GM12892 (cell line): Measurements from ENCODE around the gene HSDL2.

Experiments
- DNase-seq: peaks from one replicate; pipeline ENCODE4 v3.0.0; 2011; ENCODE audit not compliant: insufficient read length
- FAIRE-seq: peaks from 2 replicates; lab custom pipeline; 2011; peaks lifted over from hg19 to GRCh38; lab: Jason Lieb, UNC
- POLR2A ChIP-seq: IDR thresholded peaks from 2 replicates; pipeline ENCODE4 v1.6.1; 2011; ENCODE audit warnings: low read depth, low read length, control low read depth
- POLR2AphosphoS5 ChIP-seq: IDR thresholded peaks from 2 replicates; pipeline ENCODE4 v1.6.1; 2011; ENCODE audit warnings: low read depth, low read length, control low read depth
- TAF1 ChIP-seq: IDR thresholded peaks from 2 replicates; pipeline ENCODE4 v1.6.1; 2011; ENCODE audit warnings: low read depth, mild to moderate bottlenecking, control low read depth, low read length, borderline replicate concordance

Gene HSDL2

DNA sequence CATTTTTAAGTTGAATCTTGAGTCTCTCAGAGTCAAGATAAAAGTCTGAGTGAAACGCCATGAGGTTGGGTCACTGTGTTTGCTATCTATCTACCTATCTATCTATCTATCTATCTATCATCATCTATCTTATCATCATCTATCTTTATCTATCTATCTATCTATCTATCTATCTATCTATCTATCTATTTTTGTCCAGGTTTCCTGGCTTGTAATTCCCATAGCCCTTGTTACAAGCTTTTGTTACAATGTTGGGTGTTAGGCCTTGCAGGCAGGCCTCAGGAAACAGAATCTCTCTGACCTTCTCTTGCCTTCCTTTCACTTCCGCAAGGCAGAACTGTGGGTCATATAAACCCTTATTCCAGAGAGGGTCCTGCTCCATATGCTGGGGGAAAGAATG is 94.1 kb downstream of the HSDL2 start:
- FAIRE-seq: no peak
- no peak for DNase-seq
- TF ChIP-seq POLR2AphosphoS5 (no peak), POLR2A (no peak), TAF1 (no peak)

DNA sequence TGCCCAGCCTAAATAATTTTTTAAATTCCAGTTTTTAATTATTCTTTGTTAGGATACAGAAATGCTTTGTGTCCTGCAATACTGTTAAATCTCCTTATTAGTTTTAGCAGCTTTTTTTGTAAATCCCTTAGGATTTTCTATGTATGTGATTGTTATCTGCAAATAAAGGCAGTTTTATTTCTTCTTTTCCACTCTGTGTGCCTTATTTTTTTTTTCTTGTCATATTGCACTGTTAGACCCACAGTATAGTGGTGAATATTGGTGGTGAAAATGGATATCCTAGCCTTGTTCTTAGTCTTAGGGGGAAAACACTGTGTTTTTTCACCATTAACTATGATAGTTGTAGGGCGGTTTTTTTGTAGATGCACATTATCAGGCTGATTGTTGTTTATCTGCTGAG is 95.4 kb downstream of the HSDL2 start:
- DNase-seq: no peak
- no peak for FAIRE-seq

DNA sequence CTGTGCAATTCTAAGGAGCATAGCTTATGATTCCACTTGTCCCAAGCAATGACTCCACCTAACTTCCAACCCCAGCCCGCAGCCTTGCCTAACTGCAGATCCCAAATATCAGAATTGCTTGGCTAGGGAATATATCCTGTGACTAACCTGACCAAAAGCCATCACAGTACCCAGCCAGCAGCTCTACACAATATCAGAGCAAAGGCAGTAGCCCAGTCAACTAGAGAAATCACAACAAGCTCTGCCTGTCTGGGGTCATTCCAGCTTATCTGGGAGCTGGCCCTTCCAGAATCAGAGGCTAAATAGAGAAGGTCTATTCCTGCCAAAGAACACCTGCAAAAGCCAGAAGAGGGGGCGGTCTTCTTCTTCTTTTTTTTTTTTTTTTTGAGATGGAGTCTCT is 97.4 kb downstream of the HSDL2 start:
- TF ChIP-seq POLR2A (no peak), TAF1 (no peak), POLR2AphosphoS5 (no peak)
- FAIRE-seq (no peak), DNase-seq (no peak)

More for the DNA sequence above, 95.4 kb downstream of the HSDL2 start:
- TF ChIP-seq POLR2A (no peak), TAF1 (no peak), POLR2AphosphoS5 (no peak)

DNA sequence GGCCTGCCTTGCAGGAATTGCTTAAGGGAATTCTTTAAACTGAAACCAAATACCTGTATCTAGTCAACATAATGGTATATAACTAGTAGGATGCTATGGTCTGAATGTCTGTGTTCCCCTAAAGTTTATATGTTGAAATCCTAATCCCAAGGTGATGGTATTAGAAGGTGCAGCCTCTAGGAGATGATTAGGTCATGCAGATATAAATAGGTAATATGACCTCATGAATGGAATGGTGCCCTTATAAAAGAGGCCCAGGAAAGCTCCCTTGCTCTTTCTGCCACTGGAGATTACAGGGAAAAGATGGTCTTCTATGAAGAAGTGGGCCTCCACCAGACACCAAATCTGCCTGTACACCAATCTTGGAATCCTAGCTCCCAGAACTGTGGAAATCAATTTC is 99.3 kb downstream of the HSDL2 start:
- TF ChIP-seq POLR2A (no peak), TAF1 (no peak), POLR2AphosphoS5 (no peak)
- FAIRE-seq (no peak), DNase-seq (no peak)

DNA sequence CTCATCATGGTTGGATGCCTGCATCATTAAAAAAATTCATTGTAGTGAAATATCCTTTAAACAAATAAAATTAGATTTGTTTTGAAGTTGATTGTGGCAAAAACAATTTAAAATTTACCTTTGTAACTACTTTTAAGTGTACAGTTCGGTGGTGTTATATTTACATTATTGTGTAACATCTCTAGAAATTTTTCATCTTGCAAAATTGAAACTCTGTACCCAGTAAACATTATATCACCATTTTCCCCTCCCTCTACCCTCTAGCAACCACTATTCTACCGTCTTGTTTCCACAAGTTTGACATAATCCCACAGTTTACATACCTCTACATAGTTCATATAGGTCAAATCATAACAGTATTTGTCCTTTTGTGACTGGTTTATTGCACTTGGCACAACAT is 104.7 kb downstream of the HSDL2 start:
- DNase-seq (no peak), FAIRE-seq (no peak)
- no peak for TF ChIP-seq POLR2A
- no peak for TF ChIP-seq POLR2AphosphoS5
- no peak for TF ChIP-seq TAF1

DNA sequence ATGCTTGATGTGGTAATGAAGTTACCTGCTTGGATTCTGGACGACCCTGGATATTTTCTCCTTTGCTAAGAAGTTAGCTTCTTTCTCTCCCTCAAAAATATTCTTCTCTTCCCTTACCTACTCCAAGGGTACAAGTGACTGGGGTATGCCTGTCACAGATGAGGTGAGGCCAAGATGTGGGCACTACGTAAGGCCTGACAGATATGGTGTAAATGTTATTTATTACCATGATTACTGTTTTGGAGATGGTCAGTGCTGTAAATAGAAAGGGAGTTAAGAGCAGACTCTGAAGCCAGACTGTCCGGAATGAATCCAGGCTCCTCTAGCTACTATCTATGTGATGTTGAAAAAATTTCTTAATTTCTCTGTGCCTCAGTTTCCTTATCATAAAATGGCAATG is 105.7 kb downstream of the HSDL2 start:
- DNase-seq (no peak), FAIRE-seq (no peak)
- TF ChIP-seq POLR2A (no peak), POLR2AphosphoS5 (no peak), TAF1 (no peak)

DNA sequence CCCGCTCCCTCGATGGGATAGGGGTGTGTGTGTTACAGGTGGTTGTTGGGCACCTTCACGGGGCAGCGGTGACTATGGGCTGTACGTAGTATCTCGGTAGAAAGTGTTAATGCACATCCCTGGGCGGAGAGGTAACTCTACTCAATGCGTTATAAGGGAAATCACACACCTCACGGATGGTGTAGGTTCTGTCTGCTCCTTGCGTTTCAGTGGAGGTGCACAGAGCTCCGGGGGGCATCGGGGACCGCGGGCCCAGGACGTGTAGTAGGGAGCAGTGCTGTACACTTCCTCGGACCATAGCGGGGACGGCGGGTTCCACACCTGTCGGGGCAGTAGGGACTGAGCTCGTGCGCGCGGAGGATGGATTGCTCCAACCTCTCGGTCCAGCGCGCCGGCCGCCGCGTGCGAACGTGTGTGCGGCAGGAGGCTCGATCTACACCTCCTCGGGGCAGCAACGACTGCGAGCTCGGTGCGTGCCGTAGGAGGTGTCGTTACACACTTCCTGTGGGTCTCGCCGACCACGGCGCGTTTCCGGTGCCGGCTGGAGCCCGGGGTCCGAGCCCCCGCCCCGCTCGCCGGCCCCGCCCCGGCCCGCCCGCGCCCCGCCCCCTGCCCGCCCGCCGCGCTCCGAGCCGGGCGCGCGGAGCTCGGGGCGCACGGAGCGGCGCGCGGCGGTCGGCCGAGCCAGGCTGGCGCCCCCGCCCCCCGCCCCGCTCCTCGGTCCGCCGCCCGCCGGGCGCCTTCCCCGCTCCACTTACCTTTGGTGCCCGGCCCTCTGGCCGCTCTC is 106.5 kb downstream of the HSDL2 start, which contains the start of gene KIAA1958:
Gene KIAA1958, plus strand, starts transcription at position 607 of the 787 bp plus-strand sequence. CDS start 87,254 bp downstream, outside the sequence.
- peak; percentile 83 for DNase-seq

DNA sequence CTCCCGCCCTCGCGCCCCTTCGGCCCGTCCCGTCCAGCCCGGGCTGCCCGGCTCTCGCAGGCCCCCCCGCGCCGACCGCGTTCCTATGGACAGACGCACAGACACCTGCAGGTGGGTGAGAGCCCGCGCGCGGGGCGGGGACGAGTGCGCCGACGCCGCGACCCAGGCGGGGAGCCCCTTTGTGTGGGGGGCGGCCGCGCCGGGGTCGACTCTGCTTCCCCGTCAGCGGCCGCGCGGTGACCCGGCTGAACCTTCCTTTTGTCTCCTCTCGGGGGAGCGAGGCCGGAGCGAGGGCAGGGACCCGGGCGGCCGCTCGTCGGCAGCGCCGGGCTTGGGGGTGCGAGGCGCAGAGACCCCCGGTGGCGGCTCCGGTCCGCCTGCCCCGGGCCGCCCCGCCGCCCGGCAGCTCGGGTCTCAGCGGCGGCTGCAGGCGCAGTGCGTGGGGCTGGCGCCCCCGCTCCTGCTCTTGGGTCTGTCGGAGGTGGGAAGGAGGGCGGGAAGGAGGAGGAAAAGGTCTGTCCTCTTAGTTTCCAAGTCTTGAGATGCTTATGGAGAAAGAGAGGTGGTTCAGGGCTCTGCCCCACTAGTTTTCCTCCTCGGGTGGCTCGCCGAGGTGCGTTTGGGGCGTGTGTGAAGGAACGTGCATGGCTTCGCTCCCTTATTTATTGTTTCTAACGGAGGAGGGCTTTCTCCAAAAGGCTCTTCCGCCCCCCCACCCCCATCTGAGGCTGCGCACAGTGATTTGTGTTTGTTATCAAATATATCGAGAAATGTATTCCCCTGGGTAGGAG is 107.3 kb downstream of the HSDL2 start:
- peak; percentile 24 for FAIRE-seq

More for the DNA sequence above, 106.5 kb downstream of the HSDL2 start, which contains the start of gene KIAA1958:
- FAIRE-seq: peak; percentile 93
- TF ChIP-seq TAF1: peak; percentile 89
- peak; percentile 97 for TF ChIP-seq POLR2AphosphoS5
- TF ChIP-seq POLR2A: peak; percentile 98

DNA sequence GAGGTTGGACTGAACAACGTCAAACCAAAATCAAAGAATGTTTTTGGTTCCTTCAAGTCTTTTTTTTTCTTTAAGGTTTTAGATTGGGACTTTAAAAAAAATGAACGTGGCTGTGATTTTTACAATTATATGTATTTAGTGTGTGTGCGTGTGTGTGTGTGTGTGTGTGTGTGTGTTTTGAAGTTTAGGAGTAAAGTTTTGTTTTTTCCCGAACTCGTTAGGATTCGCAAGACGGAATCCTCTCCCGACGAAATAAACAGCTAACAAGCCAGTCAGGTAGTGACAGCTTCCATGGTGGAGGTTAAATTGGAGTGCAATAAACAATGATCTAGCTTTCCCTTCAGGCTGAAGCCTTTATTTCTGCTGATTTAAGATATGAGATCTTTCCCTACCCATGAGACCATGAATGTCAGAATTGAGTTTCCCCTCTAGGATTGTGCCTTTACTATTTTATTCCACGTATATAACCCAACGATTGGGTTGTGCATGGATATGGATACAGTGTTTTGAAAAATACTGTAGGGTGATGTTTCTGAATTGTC is 108.0 kb downstream of the HSDL2 start:
- DNase-seq (no peak), FAIRE-seq (no peak)
- TF ChIP-seq POLR2A: no peak
- no peak for TF ChIP-seq POLR2AphosphoS5
- TF ChIP-seq TAF1: no peak

More for the DNA sequence above, 107.3 kb downstream of the HSDL2 start:
- peak; percentile 45 for DNase-seq
- TF ChIP-seq POLR2A (no peak), POLR2AphosphoS5 (no peak), TAF1 (no peak)

DNA sequence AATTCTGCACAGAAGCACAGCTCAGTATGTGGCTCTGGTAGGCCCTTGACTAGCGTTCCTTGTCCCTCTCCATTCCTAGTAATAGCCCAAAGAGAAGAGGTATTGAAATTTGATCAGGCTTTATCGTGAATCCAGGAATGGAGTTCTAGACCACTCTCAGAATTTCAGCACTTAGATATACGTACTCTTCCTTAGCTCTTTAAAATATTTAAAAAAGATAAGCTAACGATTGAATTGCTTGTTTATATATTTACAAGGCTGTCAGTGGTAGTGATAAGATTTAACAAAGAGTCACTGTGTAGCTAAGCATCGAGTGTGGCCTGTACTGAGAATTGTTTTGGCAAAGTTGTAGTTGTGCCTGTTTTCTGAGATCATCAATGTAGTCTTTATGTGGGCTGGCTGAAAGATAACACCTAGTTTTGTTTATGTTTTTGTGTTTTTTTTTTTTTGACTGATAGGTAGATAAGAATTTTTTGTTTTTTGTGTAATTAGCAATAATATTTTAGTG is 109.2 kb downstream of the HSDL2 start:
- TF ChIP-seq POLR2AphosphoS5 (no peak), TAF1 (no peak), POLR2A (no peak)
- no peak for FAIRE-seq
- no peak for DNase-seq

DNA sequence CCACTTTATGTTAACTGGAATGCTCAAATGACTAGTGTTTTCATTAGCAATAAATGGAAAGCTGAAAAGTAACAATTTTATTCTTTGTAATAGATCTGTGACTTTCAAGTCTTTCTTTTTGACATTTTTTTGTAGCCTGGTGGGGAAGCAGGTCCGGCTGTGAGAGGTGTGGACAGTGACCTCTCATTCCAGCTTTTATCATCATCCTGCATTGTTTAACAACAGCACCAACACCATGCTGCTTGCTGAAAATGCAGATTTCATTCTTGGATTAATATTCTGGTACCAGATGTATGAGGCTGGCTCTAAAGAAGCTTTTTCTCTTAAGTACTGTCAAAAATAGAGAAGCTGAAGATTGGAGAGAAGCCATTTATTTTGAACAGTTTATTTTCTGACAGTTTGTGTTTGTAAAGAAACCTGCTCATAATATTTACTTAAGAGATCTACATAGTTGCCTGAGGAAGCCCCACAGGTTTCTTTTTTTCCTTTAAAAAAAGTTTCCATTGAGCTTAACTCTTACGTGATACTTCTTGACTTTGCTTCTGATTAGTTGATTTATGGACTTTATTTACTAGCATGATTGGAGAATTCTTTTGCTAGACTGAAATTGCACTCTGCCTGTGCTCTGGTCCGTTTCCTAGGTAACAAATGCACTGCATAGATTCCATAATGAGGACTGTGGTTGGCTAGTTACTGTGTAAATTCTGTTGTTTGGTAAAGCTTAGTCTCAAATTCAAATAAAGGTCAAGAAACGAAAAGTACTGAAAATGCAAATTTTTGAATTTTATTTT is 110.2 kb downstream of the HSDL2 start:
- DNase-seq (no peak), FAIRE-seq (no peak)
- no peak for TF ChIP-seq TAF1
- no peak for TF ChIP-seq POLR2A
- TF ChIP-seq POLR2AphosphoS5: no peak

DNA sequence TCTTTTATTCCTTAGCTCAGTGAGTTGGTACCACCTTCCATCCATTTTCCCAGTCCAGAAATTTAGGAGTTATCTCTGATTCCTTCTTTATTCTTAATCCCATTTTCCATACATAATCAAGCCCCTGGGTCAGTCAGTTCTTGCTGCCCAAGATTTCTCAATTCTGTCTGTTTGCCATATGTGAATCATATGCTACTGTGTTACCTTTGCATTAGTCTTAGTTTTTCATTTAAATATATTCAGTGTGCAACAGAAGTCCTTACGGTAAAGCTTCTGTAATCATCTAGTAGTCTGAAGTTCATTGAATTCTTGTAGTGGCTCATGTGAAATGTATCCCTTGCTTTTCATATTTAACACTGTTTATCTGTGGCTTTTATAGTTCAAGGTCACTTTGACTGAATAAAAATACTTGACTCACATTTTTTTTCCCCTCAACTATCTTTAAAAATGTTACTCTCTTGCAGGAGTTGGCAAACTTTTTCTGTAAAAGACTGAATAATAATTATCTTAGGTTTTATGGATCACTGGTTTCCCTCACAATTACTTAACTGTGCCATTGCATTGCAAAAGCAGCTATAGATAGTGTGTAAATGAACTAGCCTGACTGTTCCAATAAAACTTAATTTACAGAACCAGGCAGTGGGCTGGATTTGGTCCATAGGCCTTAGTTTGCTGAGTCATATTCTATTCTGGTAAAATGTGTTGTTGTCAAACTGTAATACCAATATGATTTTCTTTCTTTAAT is 113.7 kb downstream of the HSDL2 start:
- TF ChIP-seq TAF1 (no peak), POLR2A (no peak), POLR2AphosphoS5 (no peak)
- no peak for FAIRE-seq
- DNase-seq: no peak
